ENCODE data around the gene NPIPA1.
"Not testable (repeated sequence)": the region's sequence is repeated elsewhere in the genome, so short reads cannot be mapped to it uniquely, and the experiment has no call there.

NPIPA1 gene

DNA sequence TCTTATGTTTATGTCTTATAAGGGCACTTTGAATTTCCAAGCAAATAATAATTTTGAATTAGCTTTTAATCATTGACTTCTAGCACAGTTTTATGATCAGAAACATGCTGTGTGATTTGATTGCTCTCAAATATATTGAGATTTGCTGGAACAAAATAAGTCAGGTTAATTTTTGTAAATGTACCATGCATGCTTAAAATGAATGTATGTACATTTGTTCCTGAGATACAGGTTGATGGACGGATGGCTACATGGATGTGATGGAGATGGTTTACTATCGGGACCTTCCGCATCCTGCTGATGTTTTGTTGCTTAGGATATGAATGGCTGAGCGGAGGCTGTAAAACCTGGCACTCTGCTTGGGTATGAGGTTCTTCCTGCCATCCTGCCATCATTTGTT, at the start of gene NPIPA1:
Gene NPIPA1 (plus strand): TSS at position 301 of the 400 bp plus-strand sequence. CDS start 0 bp downstream, at position 301.
- DNase-seq: not testable (repeated sequence)

GRCh38 chr16:14892111-14892510, 45.1 kb upstream of the NPIPA1 start:
- DNase-seq: not testable (repeated sequence)

GRCh38 chr16:14895382-14895781, 41.9 kb upstream of the NPIPA1 start:
- not testable (repeated sequence) for DNase-seq

DNA sequence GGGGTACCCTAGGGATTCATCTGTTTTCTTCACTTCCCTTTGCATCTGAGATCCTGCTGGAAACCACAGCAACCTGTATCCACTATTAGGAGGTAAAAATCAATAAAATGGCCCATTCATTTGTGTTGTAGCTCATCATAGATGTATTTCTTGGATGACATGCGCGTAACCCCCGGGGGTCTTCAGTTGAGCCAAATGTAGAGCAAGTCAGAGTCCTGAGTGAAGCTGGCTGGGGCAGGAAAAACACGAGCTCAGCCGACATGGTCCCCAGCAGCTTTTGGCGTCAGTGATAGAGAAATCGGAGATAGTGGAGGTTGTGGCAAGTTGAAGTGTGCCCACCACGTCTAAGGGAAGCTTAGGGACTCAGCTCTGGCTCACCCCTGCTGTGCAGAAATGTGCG, 41.2 kb upstream of the NPIPA1 start:
- DNase-seq: not testable (repeated sequence)

- not testable (repeated sequence) for DNase-seq
These were observed 40.1 kb upstream of the NPIPA1 start for GRCh38 chr16:14897006-14897664.

DNA sequence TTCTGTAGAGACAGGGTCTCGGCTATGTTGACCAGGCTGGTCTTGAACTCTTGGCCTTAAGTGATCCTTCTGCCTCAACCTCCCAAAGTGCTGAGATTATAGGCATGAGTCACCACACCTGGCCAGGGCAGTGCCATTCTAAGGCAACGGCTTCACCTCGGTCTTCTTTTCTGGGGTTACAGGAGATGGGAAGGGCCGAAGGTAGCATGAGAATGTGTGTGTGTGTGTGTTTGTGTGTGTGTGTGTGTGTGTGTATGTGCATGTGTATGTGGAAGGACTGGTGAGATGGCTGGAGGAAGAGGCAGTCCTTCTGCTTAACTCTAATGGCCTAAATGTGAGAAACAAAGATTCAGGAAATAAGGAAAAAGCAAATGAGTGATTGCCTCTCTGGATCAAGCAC, 39.1 kb upstream of the NPIPA1 start:
- not testable (repeated sequence) for DNase-seq

DNA sequence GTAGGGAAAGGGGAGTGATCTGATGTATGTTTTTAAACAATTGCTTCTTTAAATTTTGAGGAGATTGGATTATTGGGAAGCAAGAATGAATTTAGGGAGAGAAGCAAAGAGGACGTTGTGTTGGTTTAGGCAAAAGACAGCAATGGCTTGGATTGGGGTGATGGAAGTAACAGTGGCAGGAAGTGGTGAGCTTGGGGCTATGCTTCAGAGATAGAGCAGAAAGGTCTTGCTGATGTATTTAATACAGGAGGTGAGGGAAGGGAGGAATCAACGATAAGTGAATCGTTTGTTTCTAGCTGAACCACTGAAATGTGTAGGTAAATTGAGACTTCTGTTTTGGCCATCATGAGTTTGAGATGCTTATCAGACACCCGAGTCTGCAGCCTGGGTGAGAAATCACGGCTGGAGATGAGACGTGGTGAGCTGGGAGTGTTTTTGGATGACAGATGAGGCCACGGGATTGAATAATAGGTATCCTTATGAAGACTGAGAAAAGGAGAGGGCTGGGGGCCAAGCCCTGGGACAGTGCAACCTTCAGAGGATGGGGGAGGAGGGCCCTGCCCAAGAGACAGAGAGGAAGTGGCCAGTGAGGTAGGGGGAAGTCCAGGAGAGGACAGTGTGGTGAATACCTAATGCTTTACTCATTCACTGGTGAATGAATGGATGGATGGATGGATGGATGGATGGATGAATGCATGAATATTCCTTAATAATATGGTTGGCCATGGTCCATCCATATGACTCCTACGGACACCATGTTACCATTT, 33.9 kb upstream of the NPIPA1 start:
- DNase-seq: peak; percentile 28

GRCh38 chr16:14909744-14910143, 27.5 kb upstream of the NPIPA1 start:
- DNase-seq: not testable (repeated sequence)

GRCh38 chr16:14910833-14911629, 26.2 kb upstream of the NPIPA1 start:
- not testable (repeated sequence) for DNase-seq

DNA sequence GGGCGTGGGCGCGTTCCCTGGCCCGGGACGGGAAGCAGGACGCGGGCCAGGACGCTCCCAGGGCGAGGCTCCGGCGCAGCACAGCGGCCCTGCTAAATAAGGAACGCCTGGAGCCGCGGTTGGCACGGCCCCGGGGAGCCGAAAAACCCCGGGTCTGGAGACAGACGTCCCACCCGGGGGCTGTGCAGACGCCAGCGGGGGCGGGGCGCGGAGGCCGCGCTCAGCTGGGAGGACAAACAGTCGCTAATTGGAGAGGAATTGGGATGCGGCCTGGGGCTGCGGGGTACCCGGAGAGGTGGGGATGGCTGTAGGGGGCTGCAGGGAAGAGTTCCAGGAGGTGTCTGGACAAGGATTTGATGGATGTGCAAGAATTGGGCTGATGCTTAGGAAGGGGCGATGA, 25.3 kb upstream of the NPIPA1 start:
- not testable (repeated sequence) for DNase-seq

DNA sequence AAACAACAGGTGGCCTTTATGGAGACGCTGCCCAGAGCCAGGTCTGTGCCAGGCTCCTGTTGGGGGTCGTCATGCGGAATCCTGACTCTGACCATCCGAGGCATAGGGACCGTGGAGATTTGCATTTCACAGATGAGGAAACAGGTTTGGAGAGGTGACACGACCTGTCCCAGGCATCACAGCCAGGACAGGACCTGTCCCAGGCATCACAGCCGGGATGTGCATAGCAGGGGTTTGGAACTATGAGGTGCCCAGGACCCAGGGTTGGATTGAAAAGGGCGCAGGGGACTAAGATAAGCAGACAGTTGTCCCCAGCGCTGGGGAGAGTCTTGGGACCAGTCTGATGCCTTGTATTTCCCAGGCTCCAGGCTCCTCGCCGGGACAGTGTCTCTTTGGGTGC, 24.7 kb upstream of the NPIPA1 start:
- not testable (repeated sequence) for DNase-seq

DNA sequence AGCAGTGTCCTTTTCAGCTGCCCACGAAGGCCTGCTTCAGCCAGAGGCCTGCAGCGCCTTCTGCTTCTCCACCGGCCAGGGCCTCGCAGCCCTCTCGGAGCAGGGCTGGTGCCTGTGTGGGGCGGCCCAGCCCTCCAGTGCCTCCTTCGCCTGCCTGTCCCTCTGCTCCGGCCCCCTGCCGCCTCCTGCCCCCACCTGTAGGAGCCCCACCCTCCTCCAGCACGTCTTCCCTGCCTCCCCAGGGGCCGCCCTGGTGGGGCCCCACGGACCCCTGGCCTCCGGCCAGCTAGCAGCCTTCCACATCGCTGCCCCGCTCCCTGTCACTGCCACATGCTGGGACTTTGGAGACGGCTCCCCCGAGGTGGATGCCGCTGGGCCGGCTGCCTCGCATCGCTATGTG, 18.7 kb upstream of the NPIPA1 start:
- not testable (repeated sequence) for DNase-seq

- not testable (repeated sequence) for DNase-seq
These were observed 17.2 kb upstream of the NPIPA1 start for GRCh38 chr16:14919837-14920600.

DNA sequence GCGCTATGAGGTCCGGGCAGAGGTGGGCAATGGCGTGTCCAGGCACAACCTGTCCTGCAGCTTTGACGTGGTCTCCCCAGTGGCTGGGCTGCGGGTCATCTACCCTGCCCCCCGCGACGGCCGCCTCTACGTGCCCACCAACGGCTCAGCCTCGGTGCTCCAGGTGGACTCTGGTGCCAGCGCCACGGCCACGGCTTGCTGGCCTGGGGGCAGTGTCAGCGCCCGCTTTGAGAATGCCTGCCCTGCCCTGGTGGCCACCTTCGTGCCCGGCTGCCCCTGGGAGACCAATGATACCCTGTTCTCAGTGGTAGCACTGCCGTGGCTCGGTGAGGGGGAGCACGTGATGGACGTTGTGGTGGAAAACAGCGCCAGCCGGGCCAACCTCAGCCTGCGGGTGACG, 15.0 kb upstream of the NPIPA1 start:
- not testable (repeated sequence) for DNase-seq

DNA sequence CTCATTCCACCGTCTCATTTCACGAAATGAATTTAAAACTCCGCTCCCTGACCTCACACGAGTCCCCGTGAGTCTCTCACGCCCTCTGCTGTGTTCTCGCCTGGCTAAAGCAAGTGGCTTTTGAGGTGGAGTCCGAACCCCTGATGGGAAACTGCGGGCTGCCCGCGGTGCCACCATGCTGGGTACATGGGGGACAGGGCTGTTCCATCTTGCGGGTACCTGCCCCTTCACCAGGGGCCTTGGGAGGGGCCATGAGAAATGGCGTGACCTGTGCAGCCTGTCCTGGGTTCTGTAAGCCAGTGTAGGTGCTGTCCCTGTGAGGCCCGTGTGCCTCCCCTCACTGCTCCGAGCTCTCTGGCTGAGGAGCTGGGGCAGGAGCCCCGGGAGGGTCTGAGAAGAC, 14.3 kb upstream of the NPIPA1 start:
- not testable (repeated sequence) for DNase-seq

DNA sequence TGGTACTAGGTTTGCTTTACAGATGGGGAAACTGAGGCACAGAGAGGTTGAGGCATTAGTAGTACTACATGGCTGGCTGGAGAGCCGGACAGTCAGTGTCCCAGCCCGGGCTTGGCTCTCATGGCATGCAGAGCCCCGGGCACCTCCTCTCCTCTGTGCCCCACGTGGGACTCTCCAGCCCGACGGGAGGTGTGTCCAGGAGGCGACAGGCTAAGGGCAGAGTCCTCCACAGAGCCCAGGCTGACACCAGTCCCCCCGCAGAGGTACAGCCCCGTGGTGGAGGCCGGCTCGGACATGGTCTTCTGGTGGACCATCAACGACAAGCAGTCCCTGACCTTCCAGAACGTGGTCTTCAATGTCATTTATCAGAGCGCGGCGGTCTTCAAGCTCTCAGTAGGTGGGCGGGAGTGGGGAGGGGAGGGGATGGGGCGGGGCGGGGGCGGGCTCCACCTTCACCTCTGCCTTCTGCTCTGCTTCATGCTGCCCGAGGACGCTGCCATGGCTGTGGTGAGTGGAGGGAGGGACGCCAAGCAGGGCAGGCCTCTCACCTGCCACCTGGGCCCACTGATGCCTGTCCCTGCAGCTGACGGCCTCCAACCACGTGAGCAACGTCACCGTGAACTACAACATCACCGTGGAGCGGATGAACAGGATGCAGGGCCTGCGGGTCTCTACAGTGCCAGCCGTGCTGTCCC, 13.7 kb upstream of the NPIPA1 start:
- not testable (repeated sequence) for DNase-seq

GRCh38 chr16:14924359-14924758, 12.9 kb upstream of the NPIPA1 start:
- DNase-seq: not testable (repeated sequence)

DNA sequence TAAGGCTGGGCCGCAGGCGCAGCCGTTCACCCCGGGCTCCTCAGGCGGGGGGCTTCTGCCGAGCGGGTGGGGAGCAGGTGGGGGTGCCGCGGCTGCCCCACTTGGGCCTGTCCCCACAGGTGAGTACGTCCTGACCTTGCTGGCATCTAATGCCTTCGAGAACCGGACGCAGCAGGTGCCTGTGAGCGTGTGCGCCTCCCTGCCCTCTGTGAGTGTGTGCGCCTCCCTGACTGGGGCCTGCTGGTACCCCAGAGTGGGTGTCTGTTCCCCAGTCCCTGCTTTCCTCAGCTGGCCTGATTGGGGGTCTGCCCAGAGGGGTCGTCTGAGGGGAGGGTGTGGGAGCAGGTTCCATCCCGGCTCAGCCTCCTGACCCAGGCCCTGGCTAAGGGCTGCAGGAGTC, 12.3 kb upstream of the NPIPA1 start:
- not testable (repeated sequence) for DNase-seq

GRCh38 chr16:14928064-14928714, 9.1 kb upstream of the NPIPA1 start:
- DNase-seq: not testable (repeated sequence)

DNA sequence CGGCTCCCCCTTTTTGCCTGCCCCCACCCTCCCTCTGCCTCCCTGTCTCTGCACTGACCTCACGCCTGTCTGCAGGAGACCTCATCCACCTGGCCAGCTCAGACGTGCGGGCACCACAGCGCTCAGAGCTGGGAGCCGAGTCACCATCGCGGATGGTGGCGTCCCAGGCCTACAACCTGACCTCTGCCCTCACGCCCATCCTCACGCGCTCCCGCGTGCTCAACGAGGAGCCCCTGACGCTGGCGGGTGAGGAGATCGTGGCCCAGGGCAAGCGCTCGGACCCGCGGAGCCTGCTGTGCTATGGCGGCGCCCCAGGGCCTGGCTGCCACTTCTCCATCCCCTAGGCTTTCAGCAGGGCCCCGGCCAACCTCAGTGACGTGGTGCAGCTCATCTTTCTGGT, 8.1 kb upstream of the NPIPA1 start:
- DNase-seq: not testable (repeated sequence)

DNA sequence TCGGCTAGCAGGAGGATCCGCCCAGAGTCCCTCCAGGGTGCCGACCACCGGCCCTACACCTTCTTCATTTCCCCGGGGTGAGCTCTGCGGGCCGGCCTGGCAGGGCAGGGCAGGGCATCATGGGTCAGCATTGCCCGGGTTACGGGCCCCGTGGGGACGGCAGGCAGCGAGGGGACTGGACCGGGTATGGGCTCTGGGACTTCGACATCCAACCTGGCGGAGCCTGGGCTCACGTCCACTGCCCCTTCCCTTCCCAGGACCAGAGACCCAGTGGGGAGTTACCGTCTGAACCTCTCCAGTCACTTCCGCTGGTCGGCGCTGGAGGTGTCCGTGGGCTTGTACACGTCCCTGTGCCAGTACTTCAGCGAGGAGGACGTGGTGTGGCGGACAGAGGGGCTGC, 7.0 kb upstream of the NPIPA1 start:
- DNase-seq: not testable (repeated sequence)
